Activated CD4-positive, alpha-beta T cell treated with anti-CD3 and anti-CD28 coated beads, Interleukin-2, Interleukin-6, amounts not matched to agents 100 ng/mL and 50 ng/mL, durations not matched to agents 16 hours and 8 hours (primary cell): Measurements from ENCODE around the gene KLHL1.
"Not testable (repeated sequence)": the region's sequence is repeated elsewhere in the genome, so short reads cannot be mapped to it uniquely, and the experiment has no call there.

Experiments
- DNase-seq: peaks from one replicate; pipeline ENCODE4 v3.0.0-alpha.2; 2020

The KLHL1 gene, protein sequence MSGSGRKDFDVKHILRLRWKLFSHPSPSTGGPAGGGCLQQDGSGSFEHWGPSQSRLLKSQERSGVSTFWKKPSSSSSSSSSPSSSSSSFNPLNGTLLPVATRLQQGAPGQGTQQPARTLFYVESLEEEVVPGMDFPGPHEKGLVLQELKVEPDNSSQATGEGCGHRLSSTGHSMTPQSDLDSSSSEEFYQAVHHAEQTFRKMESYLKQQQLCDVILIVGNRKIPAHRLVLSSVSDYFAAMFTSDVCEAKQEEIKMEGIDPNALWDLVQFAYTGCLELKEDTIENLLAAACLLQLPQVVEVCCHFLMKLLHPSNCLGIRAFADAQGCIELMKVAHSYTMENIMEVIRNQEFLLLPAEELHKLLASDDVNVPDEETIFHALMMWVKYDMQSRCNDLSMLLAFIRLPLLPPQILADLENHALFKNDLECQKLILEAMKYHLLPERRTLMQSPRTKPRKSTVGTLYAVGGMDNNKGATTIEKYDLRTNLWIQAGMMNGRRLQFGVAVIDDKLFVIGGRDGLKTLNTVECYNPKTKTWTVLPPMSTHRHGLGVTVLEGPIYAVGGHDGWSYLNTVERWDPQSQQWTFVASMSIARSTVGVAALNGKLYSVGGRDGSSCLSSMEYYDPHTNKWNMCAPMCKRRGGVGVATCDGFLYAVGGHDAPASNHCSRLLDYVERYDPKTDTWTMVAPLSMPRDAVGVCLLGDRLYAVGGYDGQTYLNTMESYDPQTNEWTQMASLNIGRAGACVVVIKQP

DNA sequence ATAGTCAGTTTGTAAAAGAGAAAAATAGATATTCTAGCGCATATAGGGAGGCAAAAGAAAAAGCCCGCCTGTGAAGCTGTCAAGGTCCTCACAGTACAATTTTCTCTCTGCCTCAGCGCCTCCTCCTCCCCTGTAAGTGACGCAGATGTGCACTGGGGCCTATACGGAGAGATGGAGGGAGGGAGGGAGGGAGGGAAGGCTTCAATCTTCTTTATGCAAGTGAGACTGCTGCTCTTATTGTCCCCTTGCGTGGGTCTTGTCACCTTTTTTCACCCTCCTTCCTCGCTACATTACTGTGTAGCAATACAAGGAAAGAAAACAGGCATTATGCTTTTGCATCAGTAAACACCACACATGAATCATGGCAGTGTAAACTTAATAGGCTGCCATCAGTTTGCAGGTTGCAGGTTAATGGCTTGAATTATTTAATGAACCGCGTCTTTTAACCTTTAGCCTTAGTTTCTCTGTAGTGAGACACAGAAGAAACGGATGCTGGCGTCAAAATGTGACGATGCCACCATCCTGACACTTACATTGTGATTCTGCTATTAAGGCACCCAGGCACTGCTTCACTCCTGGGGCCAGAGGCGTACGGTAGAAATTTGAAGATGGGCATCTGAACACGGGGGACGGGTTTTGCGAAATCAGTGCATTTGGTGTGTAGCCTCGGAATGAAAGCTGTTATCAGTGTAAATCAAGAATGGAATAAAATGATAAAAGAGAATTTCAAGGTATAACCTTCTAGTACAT lies at the start of gene KLHL1:
KLHL1 (minus strand) TSS at position 97 of the 750 bp plus-strand sequence. CDS start 753 bp downstream, outside the sequence.
- DNase-seq = no peak

DNA sequence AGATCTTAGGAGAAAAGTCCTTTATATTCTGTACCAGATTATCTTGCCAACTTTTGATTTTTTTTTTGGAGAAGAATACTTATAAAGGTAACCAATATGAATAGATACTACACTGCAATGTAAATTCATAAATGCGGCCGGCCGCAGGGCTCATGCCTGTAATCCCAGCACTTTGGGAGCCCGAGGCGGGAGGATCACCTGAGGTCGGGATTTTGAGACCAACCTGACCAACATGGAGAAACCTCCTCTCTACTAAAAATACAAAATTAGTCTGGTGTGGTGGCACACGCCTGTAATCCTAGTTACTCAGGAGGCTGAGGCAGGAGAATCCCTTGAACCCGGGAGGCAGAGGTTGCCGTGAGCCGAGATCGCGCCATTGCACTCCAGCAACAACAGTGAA lies 34.4 kb upstream of the KLHL1 start:
- not testable (repeated sequence) for DNase-seq

DNA sequence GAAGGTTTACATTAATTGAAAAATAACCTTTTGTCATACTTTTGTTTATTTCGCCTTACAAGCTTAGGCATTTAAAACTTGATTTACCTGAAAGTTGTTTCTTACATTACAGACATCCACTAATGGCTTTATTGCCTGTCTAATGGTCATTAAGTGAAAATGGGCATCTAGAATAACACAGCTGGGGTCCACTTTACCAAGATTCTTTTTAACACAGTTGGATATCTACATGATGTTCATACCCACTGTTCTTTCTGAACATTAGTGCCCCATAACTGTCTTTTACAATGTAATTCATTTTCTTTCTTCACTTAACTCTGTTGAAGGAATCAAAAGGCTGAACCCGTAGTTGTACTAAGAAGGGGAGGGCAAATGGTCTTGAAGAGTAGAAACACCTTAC lies 19.8 kb upstream of the KLHL1 start:
- DNase-seq = no peak

DNA sequence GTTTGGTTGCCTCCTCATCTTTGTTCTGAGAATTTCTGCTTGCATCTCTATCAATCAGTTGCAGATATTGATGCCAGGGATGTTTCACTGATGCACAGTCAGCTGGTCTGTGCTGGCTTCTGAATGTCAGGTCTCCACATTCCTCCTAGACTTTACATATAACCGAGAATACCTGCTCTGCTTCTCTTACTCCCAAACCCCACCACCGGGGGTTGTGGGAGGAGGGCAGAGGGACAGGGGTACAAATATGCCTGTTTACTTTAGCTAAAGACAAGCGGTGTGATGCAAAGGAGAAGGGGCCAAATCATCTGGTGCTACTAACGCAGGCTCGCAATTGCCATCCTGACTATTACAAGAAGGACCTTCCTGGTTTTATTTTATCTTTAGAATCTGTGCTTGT lies 17.4 kb upstream of the KLHL1 start:
- no peak for DNase-seq

DNA sequence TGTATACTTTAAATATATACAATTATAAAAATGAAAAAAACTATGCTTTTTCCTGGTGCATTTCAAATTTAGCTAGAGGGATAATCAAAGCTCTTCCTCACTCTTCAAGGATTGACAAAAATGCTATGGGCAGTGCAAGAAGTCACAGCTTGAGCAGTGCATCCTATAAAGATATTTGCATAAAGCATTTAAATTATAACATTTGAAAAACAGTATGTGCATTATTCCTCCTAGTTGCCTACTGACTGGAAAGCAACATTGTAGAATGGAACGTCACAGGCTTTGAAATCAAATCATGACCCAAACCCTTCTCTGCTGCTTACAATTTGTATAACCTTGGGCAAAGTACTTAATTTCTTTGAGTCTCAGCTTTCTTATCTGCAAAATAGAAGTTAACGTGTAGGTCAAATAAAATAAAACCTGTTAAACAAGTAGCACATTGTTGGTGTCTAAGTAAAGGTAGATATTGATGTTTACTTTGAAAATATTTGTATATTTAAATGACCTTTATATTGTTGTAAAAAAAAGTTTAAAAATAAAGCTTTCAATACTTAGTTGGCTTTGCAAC lies 9.2 kb upstream of the KLHL1 start:
- DNase-seq = no peak

DNA sequence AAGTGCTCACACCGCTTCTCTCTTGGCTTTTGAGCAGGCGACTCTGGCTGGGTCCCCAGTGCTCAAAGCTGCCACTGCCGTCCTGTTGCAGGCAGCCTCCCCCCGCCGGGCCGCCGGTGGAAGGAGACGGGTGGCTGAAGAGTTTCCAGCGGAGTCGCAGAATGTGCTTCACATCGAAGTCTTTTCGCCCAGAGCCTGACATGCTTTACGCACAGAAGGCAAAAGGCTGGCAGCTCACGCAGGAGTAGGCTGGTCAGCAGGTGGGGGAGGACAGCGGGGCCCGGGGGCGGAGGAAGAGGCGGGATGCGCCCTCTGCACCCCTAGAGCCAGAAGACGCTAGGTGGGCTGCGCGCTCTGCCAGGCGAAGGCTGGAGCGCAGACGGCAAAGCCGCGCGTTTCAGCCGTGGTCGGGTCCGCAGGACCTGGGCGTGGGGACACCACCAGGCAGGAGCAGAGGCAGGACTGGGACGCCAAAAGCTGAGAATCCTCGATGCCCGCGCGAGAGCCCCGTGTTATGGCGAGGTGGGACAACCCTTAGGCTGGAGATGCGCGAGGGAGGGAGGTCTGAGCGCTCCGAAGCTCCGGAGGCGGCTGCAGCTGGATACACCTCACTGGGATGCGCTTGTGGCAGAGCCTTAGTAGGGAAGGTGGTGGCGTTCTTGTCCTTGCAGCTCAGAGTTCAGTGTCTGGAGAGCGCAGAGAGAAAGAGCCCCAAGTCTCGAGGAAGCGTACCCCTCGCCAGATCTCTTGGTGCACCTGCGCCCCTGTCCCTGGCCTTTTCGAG lies 562 bp downstream of the KLHL1 start, which contains the start of gene ATXN8OS:
ATXN8OS (plus strand) TSS at position 329 of the 784 bp plus-strand sequence.
- no peak for DNase-seq

DNA sequence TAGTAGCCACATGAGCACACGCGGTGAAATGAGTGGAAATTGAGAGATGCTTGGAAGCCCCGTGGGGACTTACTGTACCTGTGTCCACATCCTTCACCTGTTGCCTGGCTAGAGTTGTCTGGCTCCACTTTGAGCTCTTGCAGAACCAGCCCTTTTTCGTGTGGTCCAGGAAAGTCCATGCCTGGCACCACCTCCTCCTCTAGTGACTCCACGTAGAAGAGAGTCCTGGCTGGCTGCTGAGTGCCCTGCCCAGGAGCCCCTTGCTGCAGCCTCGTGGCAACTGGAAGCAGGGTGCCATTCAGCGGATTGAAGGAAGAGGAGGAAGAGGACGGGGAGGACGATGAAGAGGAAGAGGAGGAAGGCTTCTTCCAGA lies 1.1 kb downstream of the KLHL1 start:
- no peak for DNase-seq

DNA sequence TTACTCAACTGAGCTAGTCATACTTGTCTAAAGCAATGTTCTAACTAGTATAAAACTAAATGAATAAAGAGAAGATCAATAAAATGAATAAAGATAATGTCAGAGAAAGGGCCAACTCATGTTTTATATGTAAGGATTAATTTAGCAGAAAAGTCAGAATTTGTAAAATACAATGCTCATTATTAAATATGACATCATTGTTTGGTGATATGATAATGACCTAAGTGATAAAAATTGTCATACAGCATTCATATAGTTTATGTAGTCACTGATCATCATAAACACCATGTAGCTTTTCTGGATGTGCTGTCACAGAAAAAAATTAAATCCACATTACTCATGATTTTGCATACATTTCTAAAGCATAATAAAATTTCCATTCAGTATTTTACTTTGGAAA lies 3.8 kb downstream of the KLHL1 start:
- DNase-seq = no peak

DNA sequence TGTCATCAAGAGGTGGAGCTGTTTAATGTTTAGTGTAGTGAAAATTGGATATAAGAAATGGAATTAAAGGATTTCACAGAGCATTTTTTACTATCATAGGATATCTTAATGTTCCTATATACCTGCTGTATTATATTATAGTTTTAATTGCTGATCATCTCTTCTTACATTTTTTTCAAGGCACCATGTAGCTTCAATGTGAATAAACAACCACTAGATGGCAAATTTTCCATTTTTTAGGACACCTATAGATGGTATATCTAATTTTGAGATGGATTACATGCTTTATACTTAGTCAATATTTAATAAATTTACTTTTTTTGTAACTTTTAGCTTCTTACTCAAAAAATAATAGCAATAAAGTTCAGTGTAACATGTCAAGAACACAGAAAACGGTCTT lies 9.6 kb downstream of the KLHL1 start:
- DNase-seq = no peak

DNA sequence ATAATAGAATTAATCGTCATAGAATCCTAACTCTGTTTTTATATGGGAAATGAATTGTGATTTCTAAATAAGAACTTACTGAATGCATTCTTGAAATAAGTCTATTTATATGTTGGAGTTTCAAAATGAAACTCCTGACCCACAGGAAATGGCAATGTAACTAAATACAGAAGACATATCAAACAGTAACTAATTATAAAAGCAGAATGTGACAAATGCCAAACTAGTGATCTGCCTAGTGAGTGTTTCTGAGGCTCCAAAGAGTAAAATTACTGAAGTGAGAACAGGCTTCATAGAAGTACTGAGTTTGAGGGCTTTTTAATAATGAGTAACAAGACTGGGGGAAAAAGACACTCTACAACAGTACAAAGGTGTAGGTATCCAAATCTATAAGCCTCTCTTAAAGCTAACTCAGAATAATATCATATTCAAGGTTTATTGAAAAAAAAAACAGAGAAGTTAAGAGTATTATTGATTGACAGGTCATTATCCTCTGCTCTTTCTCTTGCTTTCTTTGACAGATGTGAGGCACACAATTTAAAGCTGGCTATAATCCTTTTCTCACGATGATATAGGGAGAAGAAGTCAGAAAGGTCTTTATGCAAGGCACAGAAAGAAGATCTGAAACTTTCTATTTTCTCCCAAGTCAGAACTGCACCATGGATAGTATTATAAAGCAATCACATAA lies 18.1 kb downstream of the KLHL1 start:
- no peak for DNase-seq

DNA sequence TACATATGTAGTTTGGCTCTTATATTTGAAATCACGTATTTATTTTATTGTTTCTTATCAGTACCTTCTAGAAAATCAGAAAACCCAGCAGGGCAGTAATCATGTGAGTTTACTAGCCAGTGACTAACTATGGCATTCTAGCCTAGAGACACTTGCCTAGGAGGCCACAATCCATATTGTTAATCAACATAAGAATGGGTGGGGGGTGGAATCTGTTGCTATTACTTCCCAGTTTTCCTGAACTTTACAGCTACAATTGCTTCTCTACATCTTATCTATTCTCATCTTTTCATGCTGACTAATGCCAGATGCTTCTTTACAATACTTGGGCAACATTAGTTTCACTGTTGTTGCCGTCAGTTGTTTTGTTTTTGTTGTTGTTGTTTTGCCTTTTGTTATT lies 19.3 kb downstream of the KLHL1 start:
- no peak for DNase-seq

DNA sequence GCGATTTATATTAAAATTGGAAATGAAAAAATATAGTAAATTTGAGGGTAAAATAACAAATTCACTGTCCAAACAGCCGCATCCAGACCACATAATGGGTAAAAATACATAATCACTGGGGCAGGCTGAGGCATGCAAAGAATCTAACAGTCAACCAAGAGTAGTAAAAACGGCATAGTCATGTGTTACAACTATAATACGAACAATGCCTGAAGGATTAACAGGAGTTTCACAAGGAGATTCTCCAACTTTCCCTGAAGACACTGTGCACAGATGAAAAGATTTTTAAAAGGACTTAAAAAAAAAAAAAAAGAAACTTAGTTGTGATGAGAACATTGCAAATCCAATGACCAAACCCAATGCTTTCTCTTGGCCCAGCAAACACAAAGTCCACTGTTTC lies 21.0 kb downstream of the KLHL1 start:
- DNase-seq = no peak

DNA sequence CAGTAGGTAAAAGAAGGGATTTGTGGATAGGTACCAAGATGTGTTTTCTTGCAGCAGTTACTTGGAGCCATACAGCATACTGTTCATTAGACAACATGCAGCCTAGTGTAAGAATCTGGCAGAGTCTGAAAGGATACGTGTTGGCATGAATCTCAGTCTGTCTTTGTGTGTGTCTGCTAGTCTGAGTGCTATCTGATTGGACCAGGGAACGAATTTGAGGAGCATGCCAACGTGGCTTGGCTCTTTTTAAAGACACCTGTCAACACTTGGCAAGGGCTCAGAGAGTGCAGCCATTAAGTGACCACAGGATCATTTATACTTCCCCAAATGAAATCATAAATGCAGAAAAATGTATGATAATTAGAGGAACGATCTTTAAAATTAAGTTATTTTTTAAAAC lies 28.2 kb downstream of the KLHL1 start:
- DNase-seq = no peak

DNA sequence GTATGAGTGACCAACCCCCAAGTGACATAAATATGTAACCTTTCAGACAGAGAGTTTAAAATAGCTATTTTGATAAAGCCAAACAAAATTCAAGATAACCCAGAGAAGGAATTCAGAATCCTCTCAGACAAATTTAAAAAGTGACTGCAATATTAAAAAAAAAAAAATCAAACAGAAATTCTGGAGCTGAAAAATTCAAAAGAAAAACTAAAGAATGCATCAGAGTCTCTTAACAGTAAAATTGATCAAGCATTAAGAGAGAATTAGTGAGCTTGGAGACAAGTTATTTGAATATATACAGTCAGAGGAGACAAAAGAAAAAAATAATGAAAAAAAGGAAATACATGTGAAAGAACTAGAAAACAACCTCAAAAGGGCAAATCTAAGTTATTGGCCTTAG lies 53.7 kb downstream of the KLHL1 start:
- DNase-seq = no peak

DNA sequence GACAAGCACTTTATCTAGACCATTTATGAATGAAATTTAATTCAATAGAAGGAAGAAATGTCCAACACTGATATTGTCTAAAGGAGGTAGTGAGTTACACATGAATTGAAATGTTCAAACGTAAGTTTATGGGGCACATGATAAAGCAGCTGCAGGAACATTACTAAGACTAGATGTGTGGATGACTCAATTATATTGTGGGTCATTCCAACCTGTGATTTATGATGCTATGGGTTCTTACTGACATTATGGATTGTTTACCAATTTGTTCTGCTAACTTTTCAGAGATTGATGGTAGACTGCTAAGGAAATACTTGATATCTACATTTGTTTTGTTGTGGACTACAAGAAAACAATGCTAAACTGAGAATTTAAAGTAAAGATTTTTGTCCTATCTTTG lies 56.7 kb downstream of the KLHL1 start:
- DNase-seq = no peak

DNA sequence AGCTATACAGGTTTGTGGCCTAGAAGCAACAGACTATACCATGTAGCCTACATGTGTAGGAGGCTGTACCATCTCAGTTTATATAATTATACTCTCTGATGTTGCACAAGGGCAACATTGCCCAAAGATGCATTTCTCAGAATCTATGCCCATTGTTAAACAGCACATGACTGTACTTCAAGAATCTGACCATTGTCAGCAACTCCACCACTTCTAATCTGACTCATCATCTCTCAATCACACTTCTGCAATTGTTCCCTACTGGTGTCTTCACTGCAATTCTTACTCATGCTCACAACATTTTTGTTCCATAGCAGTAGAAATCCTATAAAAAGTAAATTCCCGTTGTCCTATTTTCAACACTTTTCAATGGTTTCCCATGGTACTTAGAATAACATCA lies 64.6 kb downstream of the KLHL1 start:
- DNase-seq = no peak

DNA sequence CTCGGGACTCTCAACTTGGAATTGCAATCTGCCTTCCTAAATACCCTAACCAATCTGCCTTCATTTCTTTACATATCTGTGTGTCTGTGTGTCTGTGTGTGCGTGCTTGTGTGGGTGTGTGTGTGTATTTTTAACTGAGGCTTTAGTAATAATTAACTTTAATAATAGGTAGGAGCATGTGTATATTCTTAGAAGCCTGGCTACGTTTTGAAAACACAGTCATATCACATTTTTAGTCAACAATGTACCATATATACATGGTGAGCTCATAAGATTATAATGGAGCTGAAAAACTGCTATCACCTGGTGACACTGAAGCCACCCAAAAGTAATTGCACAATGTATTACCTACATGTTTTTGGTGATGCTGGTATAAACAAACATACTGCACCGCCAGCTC lies 66.1 kb downstream of the KLHL1 start:
- no peak for DNase-seq

DNA sequence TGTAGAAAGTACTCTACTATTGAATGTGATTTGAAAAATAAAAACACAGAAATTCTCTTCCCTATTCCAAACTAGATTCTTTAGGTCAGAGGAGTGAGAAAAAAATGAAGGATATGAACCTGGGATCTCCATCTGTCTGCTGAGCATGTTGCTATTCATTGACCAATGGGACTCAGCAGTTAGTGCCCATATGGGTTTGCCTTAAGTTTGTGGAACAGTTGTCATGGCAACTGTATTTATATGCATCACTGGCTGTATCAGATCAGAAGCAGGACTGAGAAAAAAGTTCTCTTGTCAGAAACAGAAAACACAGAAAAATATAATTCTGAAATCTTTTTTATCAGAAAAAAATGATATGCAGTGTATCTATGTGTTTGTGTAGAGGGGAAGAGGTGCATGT lies 74.0 kb downstream of the KLHL1 start:
- no peak for DNase-seq

DNA sequence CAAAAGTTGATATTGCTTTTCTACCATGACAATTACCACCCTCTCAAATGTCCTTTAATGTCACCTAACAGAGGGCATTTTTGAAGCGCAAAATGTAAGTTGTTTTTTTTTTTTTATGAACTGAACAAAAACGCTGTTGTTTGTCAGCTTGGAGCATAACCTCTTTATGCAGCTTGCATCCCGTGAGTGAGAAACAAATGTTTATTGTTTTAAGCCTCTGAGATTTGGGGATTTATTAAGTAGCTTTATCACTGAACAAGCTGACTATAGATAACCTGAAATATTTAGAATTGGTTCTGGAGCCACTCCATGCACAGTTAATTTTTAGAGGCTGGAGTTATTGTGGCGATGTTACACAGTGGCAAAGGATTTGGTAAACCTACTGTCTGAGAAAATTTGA lies 80.7 kb downstream of the KLHL1 start:
- no peak for DNase-seq

DNA sequence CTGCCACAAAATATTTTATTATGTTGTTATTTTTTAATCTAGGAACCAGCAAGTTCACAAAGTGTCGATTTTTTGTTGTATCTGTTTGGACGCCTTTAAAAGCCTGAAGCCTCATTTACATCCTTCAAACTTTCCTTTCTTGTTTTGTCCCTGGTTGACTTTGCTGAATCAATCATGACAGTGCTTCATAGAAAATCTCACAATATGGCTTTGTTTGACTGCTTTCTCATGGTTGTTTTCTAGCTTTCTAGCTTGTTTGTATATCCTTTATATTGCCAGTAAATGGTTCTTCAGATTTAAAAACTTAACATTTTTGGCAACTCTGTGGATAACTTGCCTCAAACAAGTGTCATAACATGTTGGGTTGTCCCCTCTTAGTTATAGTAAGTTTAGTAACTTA lies 84.7 kb downstream of the KLHL1 start:
- no peak for DNase-seq

DNA sequence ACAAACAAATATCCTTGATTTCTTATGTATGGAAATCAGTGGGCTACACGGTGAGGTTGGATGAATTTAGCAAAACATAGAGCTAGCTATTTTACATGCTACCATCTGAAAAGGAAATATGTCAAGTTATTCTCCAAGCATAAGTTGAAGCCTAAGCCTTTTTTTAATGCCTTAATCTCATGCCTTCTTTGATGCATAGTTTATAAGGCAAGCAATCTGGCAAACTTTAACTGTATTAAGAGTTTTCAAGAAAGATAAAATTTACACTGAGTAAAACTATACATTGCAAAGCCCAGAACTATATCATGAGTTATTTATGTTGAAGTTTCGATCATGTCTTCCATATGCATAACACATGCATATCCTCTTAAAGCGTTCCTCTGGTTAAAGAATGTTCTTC lies 85.6 kb downstream of the KLHL1 start:
- no peak for DNase-seq

DNA sequence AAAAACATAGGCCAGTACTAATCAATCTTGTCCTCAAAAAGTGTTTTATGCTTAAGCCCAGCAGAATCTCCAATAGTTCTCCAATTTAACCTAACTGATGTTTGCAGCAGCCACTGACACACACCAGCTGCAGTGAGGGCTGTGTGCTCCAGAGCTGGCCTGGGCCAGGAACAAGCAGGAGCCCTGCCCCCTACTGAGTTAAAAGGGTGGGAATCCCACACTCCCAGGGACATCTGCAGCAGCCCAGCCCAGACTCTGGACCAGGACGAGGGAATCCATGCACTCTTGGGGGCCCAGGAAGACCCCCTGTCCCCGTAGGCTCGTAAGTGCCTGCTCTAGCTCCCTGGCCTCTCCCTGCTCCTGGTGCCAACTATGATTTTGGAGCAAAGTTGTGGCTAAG lies 92.1 kb downstream of the KLHL1 start:
- no peak for DNase-seq
